Keratinocyte (primary cell): Measurements from ENCODE around the gene GRIA4. TPM values are rescaled to one million over a fixed set of nuclear protein-coding genes. Genes with fewer than 3 reads are reported as not detected.

Experiments used
- DNase-seq: peaks from one replicate; pipeline ENCODE4 v3.0.0-alpha.2; 2011; ENCODE audit warnings: low read depth, missing footprints, low spot score
- FAIRE-seq: peaks from 2 replicates; lab custom pipeline; 2011; peaks lifted over from hg19 to GRCh38; lab: Jason Lieb, UNC
- H2AFZ ChIP-seq: 2 replicates; pipeline ENCODE4 v1.6.0; 2012; ENCODE audit warnings: low read length, control low read depth, inconsistent platforms; ENCODE audit not compliant: control insufficient read depth
- H3K27ac ChIP-seq: 2 replicates; pipeline ENCODE4 v1.5.1; 2011; ENCODE audit warnings: low read length; ENCODE audit not compliant: control insufficient read depth, insufficient read depth
- H3K27me3 ChIP-seq: 3 replicates; pipeline ENCODE4 v1.6.0; 2011; ENCODE audit warnings: low read length; ENCODE audit not compliant: control insufficient read depth, insufficient read depth; ENCODE audit errors: extremely low read depth
- H3K36me3 ChIP-seq, 2 experiments: 2 replicates in 1 of 2; 3 replicates in 1 of 2; pipeline ENCODE4 v1.5.1; 2011; ENCODE audit warnings: low read length in 2 of 2, mild to moderate bottlenecking in 1 of 2; ENCODE audit not compliant: control insufficient read depth in 2 of 2, insufficient read depth in 2 of 2; ENCODE audit errors: extremely low read depth in 1 of 2
- H3K4me1 ChIP-seq: 3 replicates; pipeline ENCODE4 v1.5.1; 2011; ENCODE audit warnings: low read length; ENCODE audit not compliant: control insufficient read depth, insufficient read depth; ENCODE audit errors: extremely low read depth
- H3K4me2 ChIP-seq: 3 replicates; pipeline ENCODE4 v1.6.0; 2011; ENCODE audit warnings: low read depth, low read length; ENCODE audit not compliant: control insufficient read depth, insufficient read depth; ENCODE audit errors: extremely low read depth
- H3K4me3 ChIP-seq, 3 experiments: fragments of 200-600 bp in 1 of 3; sonication (generic) in 1 of 3; 2 replicates in 2 of 3; 3 replicates in 1 of 3; pipeline ENCODE4 v1.5.1; 2011 to 2016; ENCODE audit warnings: low read length in 3 of 3, mild to moderate bottlenecking in 3 of 3, control low read depth in 2 of 3, inconsistent platforms in 1 of 3, low read depth in 1 of 3, mixed read lengths in 1 of 3, mixed run types in 1 of 3, moderate library complexity in 1 of 3; ENCODE audit not compliant: control insufficient read depth in 2 of 3, insufficient read depth in 2 of 3; ENCODE audit errors: extremely low read depth in 1 of 3
- H3K79me2 ChIP-seq: 2 replicates; pipeline ENCODE4 v1.6.0; 2012; ENCODE audit warnings: low read length; ENCODE audit not compliant: control insufficient read depth, insufficient read depth
- H3K9ac ChIP-seq: 3 replicates; pipeline ENCODE4 v1.6.0; 2011; ENCODE audit warnings: low read length; ENCODE audit not compliant: control insufficient read depth, insufficient read depth; ENCODE audit errors: extremely low read depth
- H3K9me1 ChIP-seq: 3 replicates; pipeline ENCODE4 v1.6.0; 2011; ENCODE audit warnings: low read length; ENCODE audit not compliant: control insufficient read depth, insufficient read depth; ENCODE audit errors: extremely low read depth
- H3K9me3 ChIP-seq: 2 replicates; pipeline ENCODE4 v1.5.1; 2012; ENCODE audit warnings: low read depth, low read length; ENCODE audit not compliant: control insufficient read depth
- H4K20me1 ChIP-seq: 3 replicates; pipeline ENCODE4 v1.6.0; 2011; ENCODE audit warnings: low read length; ENCODE audit not compliant: control insufficient read depth, insufficient read depth; ENCODE audit errors: extremely low read depth
- EZH2 ChIP-seq: IDR thresholded peaks from one replicate; pipeline ENCODE4 v1.6.1; 2012; ENCODE audit warnings: inconsistent platforms, mild to moderate bottlenecking, low read length, moderate library complexity
- dilution Hi-C: fragments of 300-500 bp; cut with MboI; formaldehyde crosslinking; loops from one replicate; pipeline ENCODE4 v1.7.0; 2020; ENCODE audit warnings: low sequenced_read_pairs; ENCODE audit not compliant: extremely low pct_ligation_motif_present
- polyA plus RNA-seq, 5 experiments: library from polyadenylated mRNA; depleted of rRNA in 3 of 5; stranded (reverse) in 3 of 5; stranded (forward) in 1 of 5; unstranded in 1 of 5; fragments of >200 nt; gene quantifications; 1 replicate in 1 of 5; 2 replicates in 3 of 5; 3 replicates in 1 of 5; pipeline versions ENCODE4 v1.2.1 to v1.2.3, GENCODE V29; 2011 to 2012; ENCODE audit warnings: missing spikeins in 2 of 5, low read depth in 1 of 5, low replicate concordance in 1 of 5
- TF ChIP-seq, protein P1 (sequence below), 3 experiments: IDR thresholded peaks in 1 of 3; conservative IDR thresholded peaks in 1 of 3; optimal IDR thresholded peaks in 1 of 3; 2 replicates in 2 of 3; 3 replicates in 1 of 3; pipeline versions ENCODE3 to v1.5.1; 2011; ENCODE audit warnings: low read length in 3 of 3, mild to moderate bottlenecking in 3 of 3, moderate library complexity in 2 of 3, control low read depth in 1 of 3, inconsistent platforms in 1 of 3; ENCODE audit not compliant: insufficient read depth in 2 of 3; ENCODE audit errors: extremely low read depth in 1 of 3

The GRIA4 gene
- polyA plus RNA-seq, 1 donor (not counting 4 experiments of a cell fraction or from before 2014, with no cell fraction given), result not detected

DNA sequence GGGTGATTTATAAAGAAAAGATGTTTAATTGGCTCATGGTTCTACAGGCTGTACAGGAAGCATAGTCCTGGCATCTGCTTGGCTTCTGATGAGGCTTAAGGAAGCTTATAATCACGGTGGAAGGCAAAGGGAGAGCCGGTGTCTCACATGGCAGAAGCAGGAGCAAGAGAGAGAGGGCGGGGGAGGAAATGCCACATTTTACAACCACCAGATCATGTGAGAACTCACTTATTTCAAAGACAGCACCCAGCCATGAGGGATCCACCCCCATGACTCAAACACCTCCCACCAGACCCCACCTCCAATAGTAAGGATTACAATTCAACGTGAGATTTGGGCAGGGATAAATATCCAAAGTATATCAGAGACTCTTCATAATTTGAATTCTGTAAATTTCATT lies 211.5 kb downstream of the GRIA4 start:
- Histone ChIP-seq H3K36me3 (no peaks in the 10 kb centered on the region), H3K79me2 (no peaks in the 10 kb centered on the region), H3K9ac (no peak overlapping the region), H3K4me1 (no peaks in the 10 kb centered on the region), H3K4me2 (no peak overlapping the region), H2AFZ (no peak overlapping the region), H3K27ac (no peak overlapping the region), H3K9me1 (no peaks in the 10 kb centered on the region), H3K27me3 (no peaks in the 10 kb centered on the region), H3K9me3 (no peaks in the 10 kb centered on the region), H4K20me1 (no peaks in the 10 kb centered on the region), H3K4me3 (no peak overlapping the region)
- dilution Hi-C loops, result no loop called here
- FAIRE-seq, result no peak
- TF ChIP-seq, protein P1, sequence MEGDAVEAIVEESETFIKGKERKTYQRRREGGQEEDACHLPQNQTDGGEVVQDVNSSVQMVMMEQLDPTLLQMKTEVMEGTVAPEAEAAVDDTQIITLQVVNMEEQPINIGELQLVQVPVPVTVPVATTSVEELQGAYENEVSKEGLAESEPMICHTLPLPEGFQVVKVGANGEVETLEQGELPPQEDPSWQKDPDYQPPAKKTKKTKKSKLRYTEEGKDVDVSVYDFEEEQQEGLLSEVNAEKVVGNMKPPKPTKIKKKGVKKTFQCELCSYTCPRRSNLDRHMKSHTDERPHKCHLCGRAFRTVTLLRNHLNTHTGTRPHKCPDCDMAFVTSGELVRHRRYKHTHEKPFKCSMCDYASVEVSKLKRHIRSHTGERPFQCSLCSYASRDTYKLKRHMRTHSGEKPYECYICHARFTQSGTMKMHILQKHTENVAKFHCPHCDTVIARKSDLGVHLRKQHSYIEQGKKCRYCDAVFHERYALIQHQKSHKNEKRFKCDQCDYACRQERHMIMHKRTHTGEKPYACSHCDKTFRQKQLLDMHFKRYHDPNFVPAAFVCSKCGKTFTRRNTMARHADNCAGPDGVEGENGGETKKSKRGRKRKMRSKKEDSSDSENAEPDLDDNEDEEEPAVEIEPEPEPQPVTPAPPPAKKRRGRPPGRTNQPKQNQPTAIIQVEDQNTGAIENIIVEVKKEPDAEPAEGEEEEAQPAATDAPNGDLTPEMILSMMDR (optimal IDR thresholded peaks at IDR 0.05 in 1 of 3, IDR thresholded peaks at IDR 0.05 in 1 of 3, conservative IDR thresholded peaks at IDR 0.05 in 1 of 3; ENCODE audit: extremely low read depth in 1 of 3, insufficient read depth in 2 of 3, low read length in 3 of 3), result no peak
- no peak for TF ChIP-seq EZH2
- no peak for DNase-seq

DNA sequence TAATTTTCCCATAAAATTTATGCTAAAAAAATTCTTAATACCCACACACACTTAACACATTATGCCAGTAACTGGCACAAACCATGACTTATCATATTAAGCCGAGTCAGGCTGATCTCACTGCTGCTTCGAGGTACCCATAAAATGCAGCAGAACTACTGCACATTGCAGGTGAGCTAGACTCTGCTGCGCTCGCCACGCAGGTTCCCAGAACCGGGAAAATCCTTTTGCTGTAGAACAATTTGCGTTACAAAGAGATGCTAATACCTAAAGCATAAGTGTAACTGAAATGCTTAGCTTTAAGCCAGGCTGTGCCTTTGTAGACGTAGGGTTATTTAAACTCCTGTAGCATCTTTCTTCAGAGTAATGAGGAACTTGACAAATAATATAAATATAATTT lies 211.9 kb downstream of the GRIA4 start:
- Histone ChIP-seq H3K9ac (no peak overlapping the region), H3K4me3 (no peak overlapping the region), H3K79me2 (no peaks in the 10 kb centered on the region), H3K4me2 (no peak overlapping the region), H2AFZ (no peak overlapping the region), H3K36me3 (no peaks in the 10 kb centered on the region), H3K27ac (no peak overlapping the region), H3K9me3 (no peaks in the 10 kb centered on the region), H3K4me1 (no peaks in the 10 kb centered on the region), H4K20me1 (no peaks in the 10 kb centered on the region), H3K27me3 (no peaks in the 10 kb centered on the region), H3K9me1 (no peaks in the 10 kb centered on the region)
- FAIRE-seq (no peak), DNase-seq (no peak)
- dilution Hi-C loops, result no loop called here
- no peak for TF ChIP-seq EZH2
- TF ChIP-seq, protein P1 (optimal IDR thresholded peaks at IDR 0.05 in 1 of 3, IDR thresholded peaks at IDR 0.05 in 1 of 3, conservative IDR thresholded peaks at IDR 0.05 in 1 of 3; ENCODE audit: extremely low read depth in 1 of 3, insufficient read depth in 2 of 3, low read length in 3 of 3), result no peak
